Measurements from ENCODE around the gene MYH9.
"Not testable (repeated sequence)": the region's sequence is repeated elsewhere in the genome, so short reads cannot be mapped to it uniquely, and the experiment has no call there.

Gene MYH9

DNA sequence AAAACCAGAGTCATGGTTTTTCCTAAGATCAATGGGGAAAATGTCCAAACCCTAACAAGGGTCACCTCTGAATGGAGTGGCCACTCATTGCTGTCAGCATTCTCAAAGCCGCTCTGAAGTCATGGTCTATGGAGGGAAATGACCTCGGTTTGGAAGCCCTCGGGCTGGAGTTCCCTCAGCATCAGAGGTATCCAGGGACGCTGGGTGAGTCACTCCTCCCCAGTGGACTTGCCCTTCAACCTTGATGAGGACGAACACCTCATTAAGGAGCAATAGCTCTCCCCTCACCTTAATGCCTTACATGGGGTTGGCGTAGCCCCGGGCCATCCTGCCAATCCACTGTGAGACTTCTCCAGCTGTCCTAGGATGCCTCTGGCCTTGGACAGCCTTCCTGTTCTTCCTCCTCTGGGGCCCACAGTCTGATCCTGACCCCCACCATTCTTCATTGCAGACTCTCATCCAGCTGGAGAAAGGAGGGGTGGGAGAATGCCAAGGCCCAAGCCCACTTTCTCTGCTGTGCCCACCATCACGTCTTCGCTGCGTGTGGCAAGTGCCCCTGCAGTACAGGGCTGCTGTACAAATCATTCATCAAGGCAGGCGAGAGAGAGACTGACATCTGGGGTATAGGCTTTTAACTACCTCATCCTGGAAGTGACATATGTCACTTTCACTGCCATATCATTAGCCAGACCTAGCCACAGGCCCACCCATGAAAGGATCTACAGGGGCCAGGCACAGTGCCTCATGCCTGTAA is 25.4 kb upstream of the MYH9 start:
- no peak for DNase-seq

DNA sequence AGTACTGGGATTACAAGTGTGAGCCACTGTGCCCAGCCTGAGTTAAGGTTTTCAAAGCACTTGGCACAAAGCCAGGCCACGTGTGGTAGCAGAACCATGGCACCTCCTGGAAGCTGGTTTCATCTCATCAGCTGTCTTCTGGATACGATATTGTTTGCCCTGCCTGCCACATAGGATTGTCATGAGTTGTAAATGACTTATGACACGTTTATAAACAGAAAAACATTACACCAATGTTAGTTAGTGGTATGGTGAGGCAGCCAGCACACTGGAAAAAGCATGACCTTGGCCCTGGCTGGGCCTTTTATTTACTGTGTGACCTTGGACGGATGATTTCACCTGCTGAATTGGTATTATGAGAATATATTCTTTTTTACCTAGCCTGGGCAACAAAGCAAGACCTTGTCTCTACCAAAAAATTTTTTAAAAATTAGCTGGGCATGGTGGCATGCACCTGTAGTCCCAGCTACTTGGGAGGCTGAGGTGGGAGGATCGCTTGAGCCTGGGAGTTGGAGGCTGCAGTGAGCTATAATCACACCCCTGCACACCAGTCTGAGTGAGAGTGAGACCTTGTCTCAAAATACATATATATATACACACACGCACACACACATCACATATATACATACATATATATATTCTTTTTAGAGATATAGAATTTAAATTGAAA is 24.0 kb upstream of the MYH9 start:
- DNase-seq = peak; percentile 35 to 36

DNA sequence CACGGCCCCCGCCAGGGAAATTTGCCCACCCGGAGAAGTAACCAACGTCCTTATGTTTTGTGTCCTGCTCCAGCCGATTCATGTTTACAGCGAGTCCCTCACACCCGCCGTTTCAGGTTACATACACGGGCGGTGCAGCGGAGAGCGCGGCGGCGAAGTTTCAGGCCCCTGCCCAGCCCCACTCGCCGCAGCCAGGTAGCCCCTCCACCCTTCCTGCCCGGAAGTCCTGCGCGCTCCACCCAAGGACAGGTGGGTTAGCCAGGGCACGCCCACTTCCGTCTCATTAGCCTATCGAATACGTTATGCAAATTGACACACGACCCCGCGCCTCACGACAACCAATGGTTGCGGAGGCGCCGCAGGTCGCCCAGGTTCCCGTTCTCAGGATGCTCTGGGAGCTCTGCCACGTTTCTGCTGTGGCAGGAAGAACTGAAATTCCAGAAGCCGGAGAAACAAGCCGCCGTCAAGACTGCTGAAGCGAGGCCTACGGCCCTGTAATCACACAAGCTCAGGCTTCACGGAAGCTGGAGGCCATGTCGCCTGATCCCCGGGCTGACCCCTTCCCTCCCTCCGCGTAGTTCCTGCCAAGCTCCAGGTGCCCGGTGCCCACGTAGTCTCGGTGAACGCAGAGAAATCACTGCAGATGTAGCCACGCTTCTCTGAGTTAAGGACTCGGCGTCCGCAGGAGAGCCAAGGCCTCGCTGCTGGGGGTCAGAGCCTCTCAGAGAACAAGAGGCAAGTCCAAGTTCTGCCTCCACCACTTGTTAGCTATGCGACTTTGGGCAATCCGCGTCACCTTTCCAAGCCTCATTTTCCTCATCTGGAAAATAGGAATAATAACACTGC is 22.4 kb upstream of the MYH9 start:
- DNase-seq = peak; percentile 61 to 65

DNA sequence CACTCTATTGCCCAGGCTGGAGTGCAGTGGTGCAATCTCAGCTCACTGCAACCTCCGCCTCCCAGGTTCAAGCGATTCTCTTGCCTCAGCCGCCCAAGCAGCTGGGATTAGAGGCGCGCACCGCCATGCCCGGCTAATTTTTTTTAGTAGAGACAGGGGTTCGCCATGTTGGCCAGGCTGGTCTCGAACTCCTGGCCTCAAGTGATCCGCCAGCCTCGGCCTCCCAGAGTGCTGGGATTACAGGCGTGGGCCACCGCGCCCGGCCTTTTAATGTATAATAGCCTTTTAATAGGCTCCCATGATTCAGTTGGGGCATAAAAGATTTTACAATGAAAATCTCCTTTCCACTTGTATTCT is 21.8 kb upstream of the MYH9 start:
- not testable (repeated sequence) for DNase-seq

DNA sequence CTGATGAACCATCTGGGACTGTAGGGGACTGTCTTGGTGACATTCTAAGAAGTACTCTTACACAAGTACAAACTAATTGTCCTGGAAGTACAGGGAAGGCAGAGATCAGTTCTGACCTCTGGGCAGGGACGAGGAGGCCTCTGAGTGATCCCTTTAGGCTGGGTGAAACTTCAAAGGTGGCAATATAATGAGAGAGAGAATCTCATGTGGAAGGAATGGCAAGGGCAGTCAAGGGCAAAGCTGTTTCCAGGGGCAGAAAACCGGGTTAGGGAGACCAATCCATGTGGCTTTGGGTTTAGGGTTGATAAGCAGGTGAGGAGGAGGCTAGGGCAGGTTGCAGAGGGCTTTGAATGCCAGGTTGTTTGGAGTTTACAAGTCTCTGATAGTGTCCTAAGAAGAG is 21.3 kb upstream of the MYH9 start:
- DNase-seq = no peak

DNA sequence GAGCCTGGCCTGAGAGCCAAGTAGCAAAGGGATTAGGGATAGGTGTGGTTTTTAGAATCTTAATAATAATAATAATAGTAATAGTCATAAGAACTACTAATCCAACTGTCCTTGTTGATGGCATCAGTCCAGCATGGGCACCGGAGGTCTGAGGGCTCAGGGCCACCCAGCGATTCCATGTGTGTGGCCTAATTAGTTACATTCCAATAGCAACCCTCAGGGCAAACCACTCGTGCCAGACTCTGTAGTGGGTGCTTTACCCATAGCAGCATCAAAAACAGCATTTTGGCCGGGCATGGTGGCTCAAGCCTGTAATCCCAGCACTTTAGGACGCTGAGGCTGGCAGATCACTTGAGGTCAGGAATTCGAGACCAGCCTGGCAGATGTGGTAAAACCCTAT is 19.0 kb upstream of the MYH9 start:
- no peak for DNase-seq

DNA sequence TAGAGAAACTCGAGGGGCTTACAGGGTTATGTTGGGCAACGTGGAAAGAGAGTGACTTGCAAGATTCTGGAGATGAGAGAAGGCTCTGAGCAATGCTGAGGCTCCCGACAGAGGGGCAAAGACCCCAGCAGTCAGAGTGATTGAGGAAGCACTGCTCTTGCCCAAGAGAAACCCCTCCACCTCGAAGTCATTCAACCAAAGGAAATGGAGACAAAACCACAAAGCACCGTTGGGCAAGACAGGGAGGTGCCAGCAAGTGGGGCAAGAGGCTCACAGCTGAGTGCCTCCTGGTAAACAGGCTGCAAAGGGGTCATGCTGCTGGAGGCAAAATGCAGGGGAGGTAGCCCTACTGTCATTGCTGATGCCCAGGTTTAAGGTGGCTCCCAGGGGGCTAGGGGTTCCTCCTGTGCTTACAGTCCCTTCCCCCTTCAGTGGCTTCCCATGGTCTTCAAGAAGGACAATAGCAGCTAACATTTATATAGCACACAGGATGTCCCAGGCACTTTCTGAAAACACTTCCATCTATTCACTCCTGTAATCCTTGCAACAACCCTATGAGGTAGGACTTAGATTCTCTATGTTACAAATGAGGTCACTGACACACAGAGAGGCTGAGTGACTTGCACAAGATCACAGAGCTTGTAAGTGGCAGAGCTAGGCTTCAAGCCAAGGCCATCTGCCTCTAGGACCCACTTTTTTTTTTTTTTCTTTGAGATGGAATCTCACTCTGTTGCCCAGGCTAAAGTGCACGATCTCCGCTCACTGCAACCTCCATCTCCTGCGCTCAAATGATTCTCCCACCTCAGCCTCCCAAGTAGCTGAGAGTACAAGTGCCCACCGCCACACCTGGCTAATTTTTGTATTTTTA is 18.1 kb upstream of the MYH9 start:
- DNase-seq = peak in 1 of 2 donors; percentile 31

DNA sequence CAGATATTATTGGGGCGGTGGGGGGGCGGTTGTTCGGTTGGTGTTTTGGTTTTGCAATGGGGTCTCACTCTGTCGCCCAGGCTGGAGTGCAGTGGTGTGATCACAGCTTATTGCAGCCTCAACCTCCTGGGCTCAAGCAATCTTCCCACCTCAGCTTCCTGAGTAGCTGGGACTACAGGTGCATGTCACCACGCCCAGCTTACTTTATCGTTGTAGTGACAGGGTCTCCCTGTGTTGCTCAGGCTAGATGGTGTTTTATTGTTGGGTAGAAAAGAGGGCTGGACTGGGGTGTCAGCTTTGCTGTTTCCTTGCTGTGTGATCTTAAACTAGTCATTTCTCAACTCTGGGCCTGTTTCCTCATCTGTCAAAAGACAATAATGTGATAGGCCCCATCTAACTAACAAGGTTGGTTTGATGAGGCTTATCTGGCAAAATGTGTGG is 17.5 kb upstream of the MYH9 start:
- DNase-seq = no peak

DNA sequence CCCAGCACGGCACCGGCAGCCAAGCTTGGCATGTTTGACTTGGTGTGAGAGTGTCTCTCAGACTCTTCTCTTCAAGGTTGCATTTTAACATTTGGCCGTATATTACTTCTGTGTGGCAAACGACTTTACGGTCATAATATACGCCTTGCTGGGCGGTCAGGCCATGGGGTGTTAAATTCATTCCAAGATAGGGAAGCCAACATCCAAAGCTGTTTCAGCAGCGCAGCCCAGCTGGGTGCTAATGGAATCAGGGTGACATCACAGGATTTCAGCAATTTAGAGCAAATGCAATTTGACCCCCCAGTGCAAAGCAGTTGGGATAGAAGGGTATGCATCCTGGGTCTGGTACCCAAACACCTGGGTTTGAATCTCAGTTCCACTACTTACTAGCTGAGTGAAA is 16.7 kb upstream of the MYH9 start:
- DNase-seq = no peak

DNA sequence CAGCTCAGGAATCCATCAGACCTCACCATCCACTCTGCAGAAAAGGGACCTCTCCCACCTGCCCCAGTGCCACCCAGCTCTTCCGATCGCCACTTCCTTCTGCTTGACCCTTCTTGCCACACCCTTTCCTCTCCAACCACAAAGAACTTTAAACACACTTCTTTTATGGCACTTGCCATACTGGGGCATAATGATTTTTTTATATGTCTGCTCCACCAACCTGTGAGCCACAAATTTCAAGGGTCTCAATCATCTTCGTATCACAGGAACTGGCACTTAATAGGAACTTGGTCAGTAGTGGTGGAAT is 11.7 kb upstream of the MYH9 start:
- DNase-seq = no peak

DNA sequence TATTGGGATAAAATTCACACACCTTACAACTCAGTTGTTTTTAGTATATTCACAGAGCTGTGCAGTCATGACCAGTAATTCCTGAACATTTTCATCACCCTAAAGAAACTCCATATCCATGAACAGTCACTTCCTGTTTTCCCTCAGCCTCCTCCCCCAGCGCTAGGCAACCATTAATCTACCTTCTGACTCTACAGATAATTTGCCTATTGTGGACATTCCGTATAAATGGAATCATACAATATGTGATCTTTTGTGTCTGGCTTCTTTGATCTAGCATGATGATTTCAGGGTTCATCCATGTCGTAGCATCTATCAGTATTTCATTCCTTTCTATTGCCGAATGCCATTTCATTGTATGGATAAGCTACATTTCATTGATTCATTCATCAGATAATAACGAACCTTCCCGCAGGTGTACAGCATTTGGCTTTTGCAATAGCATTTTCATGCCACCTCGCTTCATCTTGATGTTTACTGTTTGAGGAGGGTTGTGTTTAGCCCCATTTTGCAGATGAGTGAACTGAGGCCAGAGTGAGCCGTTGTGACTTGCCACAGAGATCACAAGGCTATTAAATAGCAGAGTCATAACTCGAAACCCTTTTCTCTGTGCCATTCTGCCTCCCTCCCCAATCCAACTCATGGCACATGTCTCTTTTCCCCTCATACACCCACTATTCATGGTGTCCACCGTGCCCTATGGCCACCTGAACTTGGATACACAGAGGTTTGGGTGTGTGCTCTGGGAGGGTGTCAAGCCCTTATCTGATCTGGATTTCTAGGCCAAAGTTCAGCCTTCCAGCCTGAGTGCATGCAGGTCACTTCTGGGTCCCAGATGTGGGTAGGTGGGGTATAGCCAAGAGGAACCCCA is 11.1 kb upstream of the MYH9 start:
- no peak for DNase-seq

DNA sequence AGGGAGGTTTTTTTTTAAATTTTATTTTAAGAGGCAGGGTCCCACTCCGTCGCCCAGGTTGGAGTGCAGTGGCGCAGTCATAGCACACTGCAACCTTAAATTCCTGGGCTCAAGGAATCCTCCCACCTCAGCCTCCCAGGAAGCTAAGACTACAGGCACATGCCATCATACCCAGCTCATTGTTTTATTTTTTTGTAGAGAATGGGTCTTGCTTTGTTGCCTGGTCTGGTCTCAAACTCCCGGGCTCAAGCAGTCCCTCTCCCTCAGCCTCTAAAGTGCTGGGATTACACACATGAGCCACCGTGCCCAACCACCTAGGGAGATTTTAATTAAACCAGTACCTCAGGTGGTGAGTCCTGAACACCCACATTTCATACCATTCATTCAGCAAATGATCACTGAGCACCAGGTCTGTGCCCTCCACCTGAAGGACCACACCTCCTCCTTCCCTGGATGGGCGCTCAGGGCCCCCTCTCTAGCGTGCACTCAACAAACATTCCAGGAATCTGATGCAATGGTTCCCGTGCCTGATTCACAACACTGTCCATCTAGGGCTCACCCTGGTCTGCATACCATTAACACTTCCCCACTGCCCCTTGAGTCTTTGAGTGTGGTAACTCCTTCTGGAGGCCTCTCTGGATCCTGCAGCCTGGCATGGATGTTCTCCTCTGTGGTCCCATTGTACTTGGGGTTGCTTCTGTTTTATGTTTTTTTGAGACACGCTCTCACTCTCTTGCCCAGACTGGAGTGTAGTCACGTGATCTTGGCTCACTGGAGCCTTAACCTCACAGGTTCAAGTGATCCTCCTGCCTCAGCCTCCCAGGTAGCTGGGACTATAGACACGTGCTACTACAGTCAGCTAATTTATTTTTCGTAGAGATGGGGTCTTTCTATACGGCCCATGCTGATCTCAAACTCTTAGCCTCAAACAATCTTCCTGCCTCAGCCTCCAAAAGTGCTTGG is 9.6 kb upstream of the MYH9 start:
- DNase-seq = no peak

DNA sequence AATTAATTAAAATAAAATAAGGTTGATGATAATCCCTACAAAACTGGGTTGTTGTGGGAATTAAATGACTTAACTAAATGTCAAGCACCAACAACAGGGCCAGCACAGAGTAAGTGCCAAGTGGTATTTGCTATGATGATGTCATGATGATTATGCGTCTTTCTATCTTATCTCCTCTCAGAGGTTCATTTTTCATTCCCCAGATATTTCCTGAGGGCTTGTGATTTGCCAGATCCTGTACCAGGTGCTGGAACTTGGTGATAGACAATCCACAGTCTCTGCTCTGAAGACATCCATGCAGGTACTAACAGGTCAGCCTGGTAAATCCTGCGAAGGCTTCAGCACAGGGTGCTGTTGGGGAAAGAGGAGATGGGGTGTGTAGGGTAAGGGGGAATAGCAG is 8.1 kb upstream of the MYH9 start:
- DNase-seq = no peak

DNA sequence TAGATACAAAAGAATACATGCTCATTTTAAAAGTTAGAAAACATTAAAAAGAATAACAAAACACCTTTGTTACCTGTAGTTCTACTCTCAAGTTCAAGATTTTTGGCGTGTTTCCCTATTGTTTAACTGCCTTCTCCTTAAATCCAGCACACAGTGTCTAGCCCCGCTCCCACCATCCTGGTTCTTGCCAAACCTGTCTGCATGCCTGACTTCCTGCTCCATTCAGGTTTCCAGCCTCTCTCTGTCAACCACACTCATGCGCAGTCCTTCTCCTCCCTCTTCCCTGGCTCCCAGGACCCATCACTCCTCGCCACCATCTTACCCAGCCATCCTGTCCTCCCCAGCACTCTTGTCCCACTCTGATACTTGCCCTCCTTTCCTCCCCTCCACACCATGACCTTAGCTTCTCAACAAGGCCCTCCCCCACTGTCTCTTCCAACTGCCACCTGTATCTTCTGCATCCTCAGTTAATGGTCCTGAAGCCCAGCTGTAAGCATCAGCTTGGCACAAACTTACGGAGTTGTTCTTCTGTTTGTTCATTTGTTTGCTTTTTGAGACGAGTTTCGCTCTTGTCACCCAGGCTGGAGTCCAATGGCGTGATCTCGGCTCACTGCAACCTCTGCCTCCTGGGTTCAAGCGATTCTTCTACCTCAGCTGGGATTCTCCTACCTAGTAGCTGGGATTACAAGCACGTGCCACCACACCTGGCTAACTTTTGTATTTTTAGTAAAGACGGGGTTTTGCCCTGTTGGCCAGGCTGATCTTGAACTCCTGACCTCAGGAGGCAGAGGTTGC is 7.5 kb upstream of the MYH9 start:
- no peak for DNase-seq

DNA sequence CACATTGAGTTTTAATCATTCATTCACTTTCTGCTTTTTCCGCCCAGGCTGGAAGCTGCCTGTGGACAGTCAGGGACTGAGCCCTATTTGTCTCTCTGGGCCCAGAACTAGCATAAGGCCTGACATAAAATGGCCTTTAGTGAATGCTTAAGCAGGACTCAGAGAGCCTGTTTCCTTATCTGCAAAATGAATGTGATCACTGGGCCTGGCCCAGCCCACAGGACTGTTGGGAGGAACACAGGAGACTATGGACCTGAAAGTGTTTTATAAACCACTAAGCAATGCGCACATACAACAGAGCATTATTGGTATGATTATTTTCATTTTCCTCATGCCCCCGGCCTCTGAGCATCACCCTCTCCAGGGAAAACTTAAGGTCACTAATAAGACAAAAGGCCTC is 3.9 kb upstream of the MYH9 start:
- no peak for DNase-seq

DNA sequence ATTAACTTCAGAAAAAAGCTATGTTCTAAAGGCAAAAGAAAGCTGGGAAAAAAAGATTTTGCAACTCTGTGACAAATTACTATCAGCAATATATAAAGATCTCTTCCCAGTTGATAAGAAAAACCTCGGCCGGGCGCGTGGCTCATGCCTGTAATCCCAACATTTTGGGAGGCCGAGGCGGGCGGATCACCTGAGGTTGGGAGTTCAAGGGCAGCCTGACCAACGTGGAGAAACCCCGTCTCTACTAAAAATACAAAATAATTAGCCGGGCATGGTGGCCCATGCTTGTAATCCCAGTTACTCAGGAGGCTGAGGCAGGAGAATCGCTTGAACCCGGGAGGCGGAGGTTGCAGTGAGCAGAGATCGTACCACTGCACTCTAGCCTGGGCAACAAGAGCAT is 1.4 kb upstream of the MYH9 start:
- not testable (repeated sequence) for DNase-seq

DNA sequence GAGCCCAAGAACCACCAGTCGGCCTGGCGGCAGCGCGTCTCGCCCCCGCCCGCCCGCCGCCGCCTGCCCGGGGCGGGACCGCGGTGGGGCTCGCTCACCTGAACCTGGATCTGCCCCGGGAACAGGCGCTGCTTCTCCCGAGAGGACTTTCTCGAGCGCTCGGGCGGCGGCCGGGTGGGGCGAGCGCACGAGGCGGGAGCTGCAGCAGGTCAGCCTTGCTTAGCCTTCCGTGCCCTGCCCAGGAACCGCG is 133 bp downstream of the MYH9 start:
- no peak for DNase-seq

DNA sequence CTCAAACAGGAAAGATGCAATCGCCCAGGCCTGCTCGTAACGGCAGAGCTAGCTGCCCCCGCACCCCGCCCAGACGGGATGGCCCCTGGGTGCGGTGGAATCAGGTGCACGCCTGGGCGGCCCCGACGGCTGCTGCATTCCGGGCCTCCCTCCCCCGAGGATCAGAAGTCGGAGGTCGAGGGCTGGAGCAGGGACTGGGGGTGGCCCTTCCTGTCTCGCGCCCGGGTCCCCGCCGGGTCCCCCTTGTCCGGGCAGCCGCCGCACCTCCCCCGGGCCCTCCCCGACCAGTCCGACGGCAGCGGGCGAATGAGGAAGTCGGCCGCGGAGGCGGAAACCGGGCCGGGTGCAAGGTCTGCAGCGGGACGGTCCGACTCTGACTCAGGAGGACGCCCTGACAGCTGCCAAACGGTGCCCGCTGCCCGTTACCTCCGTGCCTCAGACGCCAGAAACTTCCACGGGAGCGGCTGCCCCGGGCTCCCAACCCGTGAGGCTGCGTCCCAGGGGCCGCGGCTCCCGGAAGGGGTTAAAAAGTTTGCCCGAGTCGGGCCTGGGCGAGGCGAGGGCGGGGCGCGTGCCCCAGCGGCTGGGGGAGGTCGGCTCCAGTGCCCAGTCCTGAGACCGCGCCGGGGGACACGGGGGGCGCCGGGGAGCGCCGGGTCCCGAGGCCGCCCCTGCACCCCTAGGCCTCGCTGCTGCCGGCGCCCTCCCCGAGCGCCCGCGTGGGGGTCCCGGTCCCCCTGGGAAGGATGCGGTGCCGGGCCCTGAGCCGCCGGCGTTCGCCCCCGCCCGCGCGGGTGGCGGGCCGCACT is 663 bp downstream of the MYH9 start:
- DNase-seq = peak in 1 of 2 donors; percentile 59

DNA sequence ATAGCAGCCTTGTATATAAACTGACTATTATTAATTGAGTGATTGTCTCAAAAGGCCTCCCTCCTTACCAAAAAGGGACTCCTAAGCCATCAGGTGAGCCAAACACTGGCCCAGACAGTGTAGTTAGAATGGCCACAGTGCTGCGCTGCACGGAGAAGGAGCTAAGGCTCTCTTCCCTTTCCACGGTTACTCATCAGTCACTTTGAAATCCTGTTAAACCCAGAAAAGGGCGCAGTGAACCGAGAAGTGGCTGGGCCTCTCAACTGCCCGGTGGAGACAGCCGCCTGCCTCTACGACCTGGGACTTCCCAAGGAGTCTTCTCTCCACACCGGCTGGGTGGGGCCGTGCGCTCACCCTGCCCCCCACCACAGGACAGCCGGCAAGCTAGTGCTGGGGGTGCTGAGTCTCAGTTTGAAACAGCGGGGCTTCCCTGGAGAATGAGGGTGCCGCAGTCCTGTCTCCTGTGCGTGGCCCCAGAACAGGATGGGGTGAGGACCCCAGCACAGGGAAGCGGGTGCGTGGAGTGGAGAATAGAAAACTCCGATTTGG is 1.3 kb downstream of the MYH9 start:
- DNase-seq = peak; percentile 42 to 51

Data from activated CD4-positive, alpha-beta T cell treated with anti-CD3 and anti-CD28 coated beads for 4 hours (primary cell).